Lung (tissue), 12 donors: ENCODE measurements around the gene CELF2. TPM values are rescaled to one million over a fixed set of nuclear protein-coding genes. Genes with fewer than 3 reads are reported as not detected.

Experiments
- ATAC-seq: fragments of 200-7000 bp; cut with Tn5 transposase; one replicate; pipeline ENCODE4 v1.9.1; 2020; ENCODE audit warnings: moderate number of reproducible peaks; ENCODE audit not compliant: insufficient read depth, low FRiP score
- DNase-seq, 3 donors: peaks; one replicate each; pipeline ENCODE4 v3.0.0-alpha.2; 2013 to 2017
- H3K27ac ChIP-seq, 2 donors: one replicate each; pipeline ENCODE4 v1.5.1; 2013; ENCODE audit warnings: mild to moderate bottlenecking in 2 of 2, moderate library complexity in 2 of 2, control low read depth in 1 of 2, inconsistent platforms in 1 of 2, low read depth in 1 of 2, low read length in 1 of 2
- H3K27me3 ChIP-seq, 3 donors: one replicate each; pipeline ENCODE4 v1.5.1; 2013; ENCODE audit warnings: low read length in 2 of 3; ENCODE audit not compliant: control insufficient read depth in 3 of 3, insufficient read depth in 3 of 3
- H3K36me3 ChIP-seq, 4 donors: one replicate each; pipeline ENCODE4 v1.5.1; 2013; ENCODE audit warnings: low read length in 4 of 4, mild to moderate bottlenecking in 1 of 4, moderate library complexity in 1 of 4; ENCODE audit not compliant: control insufficient read depth in 4 of 4, insufficient read depth in 4 of 4
- H3K4me1 ChIP-seq, 5 donors: one replicate each; pipeline ENCODE4 v1.5.1; 2013; ENCODE audit warnings: low read length in 5 of 5, mild to moderate bottlenecking in 2 of 5, moderate library complexity in 1 of 5; ENCODE audit not compliant: control insufficient read depth in 5 of 5, insufficient read depth in 5 of 5
- H3K4me3 ChIP-seq: one replicate; pipeline ENCODE4 v1.5.1; 2013; ENCODE audit warnings: mild to moderate bottlenecking, control low read depth, moderate library complexity
- H3K9ac ChIP-seq, 2 donors: one replicate each; pipeline ENCODE4 v1.5.1; 2013; ENCODE audit warnings: low read length in 2 of 2, control low read depth in 1 of 2; ENCODE audit not compliant: insufficient read depth in 1 of 2
- H3K9me3 ChIP-seq, 4 donors: one replicate each; pipeline ENCODE4 v1.5.1; 2013; ENCODE audit warnings: low read length in 3 of 4, mild to moderate bottlenecking in 1 of 4, moderate library complexity in 1 of 4; ENCODE audit not compliant: control insufficient read depth in 4 of 4, insufficient read depth in 3 of 4
- CTCF ChIP-seq: IDR thresholded peaks from 2 replicates; pipeline ENCODE4 v1.5.1; 2012; ENCODE audit warnings: mild to moderate bottlenecking; ENCODE audit errors: control extremely low read depth, extremely low read depth
- WGBS, 2 donors: extraction: QIAGEN DNeasy Blood & Tissue Kit; methylation state at CpG; one replicate each; pipeline ENCODE4 v1.1.7; 2013; 5-methylcytosine and 5-hydroxymethylcytosine counted together
- polyA plus RNA-seq, 2 donors: library from polyadenylated mRNA; stranded (reverse); fragments of 200-250 nt; gene quantifications; one replicate each; pipeline ENCODE4 v1.2.1, GENCODE V29; 2013
- total RNA-seq, 2 donors: library from RNA; depleted of rRNA in 1 of 2; stranded (reverse); fragments of >200 nt in 1 of 2; gene quantifications; one replicate each; pipeline ENCODE4 v1.2.1, GENCODE V29; 2014 to 2021
- donor health status: control.
- donor health status: control.
- donor health status: Bipolar disorder and iron deficiency.
- donor health status: healthy.
- donor health status: DM: yes; HTN: yes; CAD: no.

CELF2 gene
- total and polyA plus RNA-seq, 4 donors = 13.6 to 115 (median 63.7) TPM

GRCh38 chr10:11107948-11108347 lies 90.3 kb downstream of the CELF2 start:
- H3K36me3 ChIP-seq = peaks cover 0 to 2% (median 0%) of the 10 kb centered on the region in 4 donors
- no peak overlapping the region for H3K4me3 ChIP-seq
- H3K27ac ChIP-seq = no peak overlapping the region
- no peak overlapping the region for H3K9ac ChIP-seq
- H3K9me3 ChIP-seq = no peaks in the 10 kb centered on the region
- no peak for DNase-seq
- no peak for ATAC-seq
- TF ChIP-seq CTCF = no peak
- no peaks in the 10 kb centered on the region for H3K27me3 ChIP-seq
- H3K4me1 ChIP-seq = peaks cover 0 to 8% (median 0%) of the 10 kb centered on the region in 5 donors

- Histone ChIP-seq H3K9ac (no peak overlapping the region), H3K4me1 (peaks cover 0 to 8% (median 0%) of the 10 kb centered on the region in 5 donors), H3K36me3 (peaks cover 0 to 2% (median 0%) of the 10 kb centered on the region in 4 donors), H3K27me3 (no peaks in the 10 kb centered on the region), H3K27ac (no peak overlapping the region), H3K4me3 (no peak overlapping the region), H3K9me3 (no peaks in the 10 kb centered on the region)
- no peak for TF ChIP-seq CTCF
- no peak for DNase-seq
- 92 to 94% methylated on average over 5 of the region's 5 CpGs for WGBS, 2 donors
- ATAC-seq = no peak
Observed at GRCh38 chr10:11108356-11108755, 90.7 kb downstream of the CELF2 start.

- 93 to 94% methylated on average over 6 of the region's 6 CpGs for WGBS, 2 donors
- no peaks in the 10 kb centered on the region for H3K27me3 ChIP-seq
- H3K4me3 ChIP-seq = no peak overlapping the region
- no peak overlapping the region for H3K27ac ChIP-seq
- H3K36me3 ChIP-seq = peaks cover 0 to 2% (median 0%) of the 10 kb centered on the region in 4 donors
- no peaks in the 10 kb centered on the region for H3K9me3 ChIP-seq
- no peak for ATAC-seq
- DNase-seq = no peak
- peaks cover 0 to 9% (median 0%) of the 10 kb centered on the region in 5 donors for H3K4me1 ChIP-seq
- TF ChIP-seq CTCF = no peak
- no peak overlapping the region for H3K9ac ChIP-seq
Observed at GRCh38 chr10:11109590-11109989, 91.9 kb downstream of the CELF2 start.

- Histone ChIP-seq H3K4me1 (peaks cover 0 to 16% (median 0%) of the 10 kb centered on the region in 5 donors), H3K9ac (no peak overlapping the region), H3K9me3 (no peaks in the 10 kb centered on the region), H3K36me3 (peaks cover 0 to 1% (median 0%) of the 10 kb centered on the region in 4 donors), H3K27ac (peak overlapping the region in 1 of 2 donors; percentile 41), H3K27me3 (no peaks in the 10 kb centered on the region), H3K4me3 (no peak overlapping the region)
- ATAC-seq = no peak
- peak in 2 of 3 donors; percentile 35 to 46 for DNase-seq
- 69 to 81% methylated on average over 6 of the region's 6 CpGs for WGBS, 2 donors
- no peak for TF ChIP-seq CTCF
Observed at GRCh38 chr10:11110539-11110938, 92.9 kb downstream of the CELF2 start.
